ENCODE results near the gene MIDN.

The MIDN gene

GRCh38 chr19:1268226-1269064 is 20.1 kb downstream of the MIDN start (continued):
- TF ChIP-seq ZNF600 (tag by site-specific recombination; IDR thresholded peaks at IDR 0.05) = peak; percentile 55; the same call in 1 of the 2 replicates
- peak; percentile 38; the same call in 1 of the 2 replicates for TF ChIP-seq ZNF2 (tag by site-specific recombination; IDR thresholded peaks at IDR 0.05)
- no peak for TF ChIP-seq ZNF280C (tag by site-specific recombination; IDR thresholded peaks at IDR 0.05)
- no peak for TF ChIP-seq ZNF48 (tag by site-specific recombination; IDR thresholded peaks at IDR 0.05)
- no peak for TF ChIP-seq ZNF423 (tag by site-specific recombination; IDR thresholded peaks at IDR 0.05)
- TF ChIP-seq RBAK (tag by site-specific recombination; IDR thresholded peaks at IDR 0.05) = no peak
- no peak for TF ChIP-seq PRDM6 (tag by site-specific recombination; IDR thresholded peaks at IDR 0.05)

- H3K4me3 ChIP-seq (ENCODE audit: low read depth, low read length) = peak within 1 kb of the TSS; percentile 44
- ChIA-PET POLR2A (interaction anchor here (0.5 to 7.7 kb wide), 71 partner anchors 8 to 530 kb away, joined by 3 to 407 read pairs (median 4); partner anchors contain the start of genes ABCA7, ATP5F1D, CNN2 and GPX4), CTCF (interaction anchor here (0.6 to 11.3 kb wide), 6 partner anchors 10 to 346 kb away, joined by 3 to 299 read pairs (median 4); no protein-coding TSS in a partner anchor)
- H3K36me3 ChIP-seq (ENCODE audit: control insufficient read depth in 2 of 2, insufficient read depth in 1 of 2, low read length in 2 of 2) = peaks cover 4 to 43% of the 10 kb centered on the region in 2 experiments; a peak in 2 of 3 replicates
- no peaks in the 10 kb centered on the region for H3K9me3 ChIP-seq (ENCODE audit: control insufficient read depth, insufficient read depth, low read depth, low read length)
- peak within 1 kb of the TSS; percentile 99 for H3K27ac ChIP-seq (ENCODE audit: extremely low read depth, low read depth, low read length)
- H3K4me1 ChIP-seq (ENCODE audit: control insufficient read depth, insufficient read depth, low read length) = peaks cover 20% of the 10 kb centered on the region
- TF ChIP-seq AEBP2 (tag by site-specific recombination; IDR thresholded peaks at IDR 0.05; ENCODE audit: borderline replicate concordance) (no peak), PATZ1 (tag by site-specific recombination; IDR thresholded peaks at IDR 0.05) (peak; percentile 94), ZNF2 (tag by site-specific recombination; IDR thresholded peaks at IDR 0.05) (no peak), ZNF585B (tag by site-specific recombination; IDR thresholded peaks at IDR 0.05) (no peak), PBX3 (CRISPR knock-in tag; IDR thresholded peaks at IDR 0.05) (peak; percentile 18; the same call in 1 of the 2 replicates), KLF10 (tag by site-specific recombination; IDR thresholded peaks at IDR 0.05) (peak; percentile 64), KLF9 (tag by site-specific recombination; IDR thresholded peaks at IDR 0.05; ENCODE audit: low read depth) (peak; percentile 98), PRDM10 (tag by site-specific recombination; IDR thresholded peaks at IDR 0.05) (peak; percentile 38), KLF1 (tag by site-specific recombination; IDR thresholded peaks at IDR 0.05) (peak; percentile 80), SP2 (tag by site-specific recombination; IDR thresholded peaks at IDR 0.05) (peak; percentile 98), SP3 (tag by site-specific recombination; IDR thresholded peaks at IDR 0.05) (peak; percentile 95), ZNF18 (tag by site-specific recombination; IDR thresholded peaks at IDR 0.05) (no peak)
These were observed 20.7 kb downstream of the MIDN start, which contains the start of gene CIRBP for GRCh38 chr19:1269065-1269477. TSS of gene CIRBP (plus strand) at chr19:1269332. CDS start at chr19:1270934, 1,602 bp downstream.
